Transverse colon (tissue), 3 donors: ENCODE data around the gene NTRK2.

Experiments
- CTCF ChIP-seq, 5 experiments: fragments of 200-600 bp in 3 of 5; fragments of 450-650 bp in 2 of 5; sonication (generic) in 3 of 5; IDR thresholded peaks; 1 replicate in 2 of 5; 2 replicates in 3 of 5; pipeline ENCODE4 v1.5.1; 2016 to 2017; ENCODE audit warnings: antibody characterized with exemption in 5 of 5, inconsistent platforms in 3 of 5, mild to moderate bottlenecking in 2 of 5, moderate library complexity in 1 of 5
- EP300 ChIP-seq: sonication (generic); formaldehyde crosslinking; IDR thresholded peaks from one replicate; pipeline ENCODE4 v1.6.1; 2017; ENCODE audit warnings: antibody characterized with exemption, low read depth
- POLR2A ChIP-seq: fragments of 450-650 bp; IDR thresholded peaks from one replicate; pipeline ENCODE4 v1.6.1; 2016; ENCODE audit warnings: antibody characterized with exemption, mild to moderate bottlenecking, moderate library complexity

- no peak for TF ChIP-seq CTCF (IDR thresholded peaks at IDR 0.05)
- no peak for TF ChIP-seq POLR2A
- no peak for TF ChIP-seq EP300
Observed at GRCh38 chr9:84949971-84950370, 280.4 kb downstream of the NTRK2 start.
